WERI-Rb-1 (cell line): ENCODE measurements around the gene ADARB2.

Source experiments
- DNase-seq: peaks from one replicate; pipeline ENCODE4 v3.0.0-alpha.2; 2020
- H3K27ac ChIP-seq: fragments of 250-450 bp; sonication (Bioruptor Pico); 2 replicates; pipeline ENCODE4 v1.5.1; 2020; ENCODE audit warnings: mild to moderate bottlenecking, moderate library complexity
- H3K27me3 ChIP-seq: fragments of 250-450 bp; sonication (Bioruptor Pico); 2 replicates; pipeline ENCODE4 v1.5.1; 2021; ENCODE audit warnings: mild to moderate bottlenecking, low read depth, moderate library complexity; ENCODE audit not compliant: insufficient read depth, severe bottlenecking
- H3K36me3 ChIP-seq: fragments of 250-450 bp; sonication (Bioruptor Pico); 2 replicates; pipeline ENCODE4 v1.5.1; 2020; ENCODE audit warnings: mild to moderate bottlenecking, moderate library complexity
- H3K4me3 ChIP-seq: 2 replicates; pipeline ENCODE4 v1.5.1; 2011; ENCODE audit warnings: low read depth, mild to moderate bottlenecking, control low read depth, low read length
- H3K9me3 ChIP-seq: fragments of 250-450 bp; sonication (Bioruptor Pico); 2 replicates; pipeline ENCODE4 v1.5.1; 2021; ENCODE audit warnings: mild to moderate bottlenecking, moderate library complexity; ENCODE audit not compliant: severe bottlenecking
- TF ChIP-seq, protein P1 (sequence below): IDR thresholded peaks from 2 replicates; pipeline ENCODE4 v1.5.1; 2011; ENCODE audit warnings: low read depth, mild to moderate bottlenecking, control low read depth, inconsistent platforms, low read length

ADARB2 gene

DNA sequence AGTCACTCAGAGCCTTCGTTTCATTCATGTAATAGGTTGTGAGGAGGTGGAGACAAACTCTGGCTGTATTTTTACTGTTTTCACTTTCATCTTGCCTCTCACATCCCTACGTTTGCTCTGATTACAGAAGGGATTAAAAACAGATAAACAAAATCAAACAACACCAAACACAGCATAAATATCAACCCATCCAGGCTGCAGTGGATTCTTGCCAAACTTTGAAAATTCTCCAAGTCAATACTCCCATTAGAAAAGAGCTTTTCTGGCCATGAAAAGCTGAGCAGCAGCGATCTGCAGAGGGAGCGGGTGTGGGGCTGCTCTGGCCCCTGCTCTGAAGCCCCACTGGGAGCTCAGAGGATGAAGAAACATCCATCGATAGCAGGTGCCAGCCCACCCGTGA is 397.9 kb downstream of the ADARB2 start:
- no peak overlapping the region for H3K4me3 ChIP-seq
- H3K27ac ChIP-seq, result no peak overlapping the region
- TF ChIP-seq, protein P1, sequence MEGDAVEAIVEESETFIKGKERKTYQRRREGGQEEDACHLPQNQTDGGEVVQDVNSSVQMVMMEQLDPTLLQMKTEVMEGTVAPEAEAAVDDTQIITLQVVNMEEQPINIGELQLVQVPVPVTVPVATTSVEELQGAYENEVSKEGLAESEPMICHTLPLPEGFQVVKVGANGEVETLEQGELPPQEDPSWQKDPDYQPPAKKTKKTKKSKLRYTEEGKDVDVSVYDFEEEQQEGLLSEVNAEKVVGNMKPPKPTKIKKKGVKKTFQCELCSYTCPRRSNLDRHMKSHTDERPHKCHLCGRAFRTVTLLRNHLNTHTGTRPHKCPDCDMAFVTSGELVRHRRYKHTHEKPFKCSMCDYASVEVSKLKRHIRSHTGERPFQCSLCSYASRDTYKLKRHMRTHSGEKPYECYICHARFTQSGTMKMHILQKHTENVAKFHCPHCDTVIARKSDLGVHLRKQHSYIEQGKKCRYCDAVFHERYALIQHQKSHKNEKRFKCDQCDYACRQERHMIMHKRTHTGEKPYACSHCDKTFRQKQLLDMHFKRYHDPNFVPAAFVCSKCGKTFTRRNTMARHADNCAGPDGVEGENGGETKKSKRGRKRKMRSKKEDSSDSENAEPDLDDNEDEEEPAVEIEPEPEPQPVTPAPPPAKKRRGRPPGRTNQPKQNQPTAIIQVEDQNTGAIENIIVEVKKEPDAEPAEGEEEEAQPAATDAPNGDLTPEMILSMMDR, result no peak
- no peaks in the 10 kb centered on the region for H3K9me3 ChIP-seq
- no peaks in the 10 kb centered on the region for H3K36me3 ChIP-seq
- H3K27me3 ChIP-seq, result peaks cover 2% of the 10 kb centered on the region
- DNase-seq, result no peak

DNA sequence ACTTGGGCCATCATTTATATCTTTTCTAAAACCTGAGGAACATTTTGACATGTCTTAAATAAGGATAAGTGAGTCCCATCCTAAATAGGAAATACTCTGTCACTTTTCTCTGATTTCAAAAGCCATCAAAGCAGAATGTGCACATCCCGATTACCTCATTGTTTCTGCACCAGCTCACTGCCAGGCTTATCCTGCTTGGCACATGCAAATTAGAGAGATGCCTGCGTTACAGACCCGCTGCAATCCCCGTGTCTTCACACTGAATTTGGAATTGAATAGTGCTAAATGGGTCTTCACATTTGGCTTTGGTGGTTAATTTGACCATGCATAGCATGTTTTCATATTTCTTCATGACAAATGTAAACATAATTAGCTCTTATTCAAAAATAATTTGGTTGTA is 401.7 kb downstream of the ADARB2 start:
- peaks cover 2% of the 10 kb centered on the region for H3K27me3 ChIP-seq
- no peak for DNase-seq
- H3K36me3 ChIP-seq, result no peaks in the 10 kb centered on the region
- no peak overlapping the region for H3K4me3 ChIP-seq
- TF ChIP-seq, protein P1, result no peak
- no peak overlapping the region for H3K27ac ChIP-seq
- H3K9me3 ChIP-seq, result no peaks in the 10 kb centered on the region

DNA sequence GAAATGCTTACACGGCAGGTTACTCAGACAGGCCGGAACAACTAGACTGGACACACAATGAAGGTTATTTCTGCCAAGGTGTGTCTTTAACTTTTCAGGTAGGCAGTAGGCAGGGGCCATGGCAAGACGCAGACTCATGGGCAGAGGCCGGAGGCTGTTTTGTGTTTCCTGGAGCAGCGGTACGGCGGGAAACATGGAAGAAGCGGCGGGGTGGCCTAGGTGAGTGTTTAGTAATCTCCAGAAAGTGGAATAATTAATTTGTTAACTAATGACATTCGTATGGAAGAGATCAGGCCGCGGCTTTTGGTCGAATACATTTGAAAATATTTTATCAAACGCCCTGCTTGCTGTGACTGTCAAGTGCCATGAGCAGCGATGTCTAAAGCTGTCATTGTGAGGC is 403.3 kb downstream of the ADARB2 start:
- H3K36me3 ChIP-seq, result no peaks in the 10 kb centered on the region
- H3K27me3 ChIP-seq, result peaks cover 2% of the 10 kb centered on the region
- no peaks in the 10 kb centered on the region for H3K9me3 ChIP-seq
- no peak for DNase-seq
- no peak overlapping the region for H3K4me3 ChIP-seq
- H3K27ac ChIP-seq, result no peak overlapping the region
- TF ChIP-seq, protein P1, result no peak

DNA sequence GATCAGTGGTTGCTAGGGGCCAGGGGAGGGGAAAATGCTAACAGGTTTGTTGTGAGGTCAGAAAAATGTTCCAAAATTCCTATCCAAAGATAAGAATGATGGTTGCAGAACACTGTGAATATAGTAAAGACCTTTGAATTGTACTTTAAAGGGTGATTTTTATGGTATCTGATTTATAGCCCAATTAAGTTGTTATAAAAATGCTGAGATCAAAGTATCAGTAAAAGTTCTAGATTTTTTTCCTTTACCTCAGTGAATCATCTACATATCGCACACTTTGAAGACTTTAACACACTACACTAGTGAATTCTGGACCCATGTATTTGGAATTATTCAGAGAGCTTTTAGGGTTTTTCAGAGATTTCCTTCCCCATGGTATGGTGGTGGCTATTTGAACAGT is 405.8 kb downstream of the ADARB2 start:
- no peak overlapping the region for H3K27ac ChIP-seq
- DNase-seq, result no peak
- no peaks in the 10 kb centered on the region for H3K27me3 ChIP-seq
- TF ChIP-seq, protein P1, result no peak
- no peak overlapping the region for H3K4me3 ChIP-seq
- no peaks in the 10 kb centered on the region for H3K9me3 ChIP-seq
- H3K36me3 ChIP-seq, result no peaks in the 10 kb centered on the region

DNA sequence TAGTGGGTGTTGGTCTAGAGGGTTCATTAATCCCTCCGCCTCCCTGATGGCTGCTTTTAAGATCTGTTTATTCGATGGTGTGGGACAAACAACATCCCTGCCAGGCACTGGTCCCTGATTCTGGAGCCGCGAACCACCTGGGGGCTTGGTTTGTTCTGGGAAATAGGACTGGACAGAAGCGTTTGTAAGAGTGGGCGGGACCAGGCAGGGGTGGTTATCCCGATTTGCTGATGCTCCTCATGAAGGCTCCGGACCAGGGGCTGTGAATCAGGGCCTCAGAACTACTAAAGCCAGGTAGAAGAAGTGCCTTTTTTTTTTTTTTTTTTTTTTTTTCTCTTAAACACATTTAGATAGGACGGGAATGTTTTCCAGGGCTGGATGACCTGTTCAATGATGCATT is 407.7 kb downstream of the ADARB2 start:
- DNase-seq, result no peak
- H3K27me3 ChIP-seq, result no peaks in the 10 kb centered on the region
- H3K9me3 ChIP-seq, result no peaks in the 10 kb centered on the region
- H3K27ac ChIP-seq, result no peak overlapping the region
- TF ChIP-seq, protein P1, result no peak
- no peak overlapping the region for H3K4me3 ChIP-seq
- H3K36me3 ChIP-seq, result no peaks in the 10 kb centered on the region

DNA sequence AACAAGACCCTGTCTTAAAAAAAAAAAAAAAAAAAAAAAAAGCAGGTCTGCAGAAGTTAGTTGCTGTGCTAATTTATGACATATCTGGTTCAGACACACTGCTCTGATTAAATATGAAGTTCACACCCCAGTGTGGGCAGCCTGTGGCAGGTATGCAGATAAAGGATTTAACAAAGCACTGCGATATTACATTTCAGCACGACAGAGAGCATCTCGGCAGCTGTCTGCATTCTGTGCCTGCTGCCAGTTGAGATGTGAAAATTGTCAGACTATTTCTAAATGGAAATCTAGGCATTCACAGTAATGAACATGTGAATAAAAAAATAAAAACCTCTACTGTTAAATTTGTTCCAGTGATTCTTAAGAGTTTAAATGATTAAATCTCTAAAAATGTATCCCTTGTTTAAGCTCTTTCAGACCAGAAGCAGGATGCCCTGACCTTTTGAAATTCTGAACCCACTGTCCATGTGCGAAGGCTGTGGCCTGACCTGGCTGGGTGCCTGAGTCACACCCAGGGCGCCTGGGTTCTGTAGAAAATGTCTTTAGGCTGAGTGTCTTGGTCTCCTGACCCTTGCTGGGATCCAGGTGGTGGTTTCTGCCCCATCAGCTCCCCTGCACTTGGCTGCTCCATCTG is 408.2 kb downstream of the ADARB2 start:
- no peaks in the 10 kb centered on the region for H3K27me3 ChIP-seq
- no peak overlapping the region for H3K4me3 ChIP-seq
- DNase-seq, result no peak
- TF ChIP-seq, protein P1, result no peak
- H3K27ac ChIP-seq, result no peak overlapping the region
- H3K36me3 ChIP-seq, result no peaks in the 10 kb centered on the region
- H3K9me3 ChIP-seq, result no peaks in the 10 kb centered on the region
